Panc1 (cell line): ENCODE data around the gene CEP68.

Experiments used
- CTCF ChIP-seq: fragments of 450-650 bp; IDR thresholded peaks from 2 replicates; pipeline ENCODE4 v1.5.1; 2017; ENCODE audit warnings: mild to moderate bottlenecking
- POLR2AphosphoS5 ChIP-seq: IDR thresholded peaks from 2 replicates; pipeline ENCODE4 v1.6.1; 2012; ENCODE audit warnings: mild to moderate bottlenecking, low read depth, low read length, moderate library complexity

- TF ChIP-seq CTCF: no peak
- no peak for TF ChIP-seq POLR2AphosphoS5
Measured at GRCh38 chr2:65026704-65027464, 29.3 kb upstream of the CEP68 start.
